GM10266 (cell line): ENCODE data around the gene ZBTB45.
A peak's percentile ranks its signal among the peaks of the same experiment; 100 is the strongest.
"Not testable (repeated sequence)": the region's sequence is repeated elsewhere in the genome, so short reads cannot be mapped to it uniquely, and the experiment has no call there.

ENCODE experiments used
- DNase-seq: peaks from one replicate; pipeline ENCODE4 v3.0.0; 2012; ENCODE audit errors: extremely low spot score
- CTCF ChIP-seq: IDR thresholded peaks from 2 replicates; pipeline ENCODE4 v1.5.1; 2012; ENCODE audit warnings: mild to moderate bottlenecking, low read depth; ENCODE audit not compliant: control insufficient read depth, insufficient read depth; ENCODE audit errors: missing control alignments

The ZBTB45 gene

GRCh38 chr19:58514564-58515022, 5.0 kb downstream of the ZBTB45 start:
- TF ChIP-seq CTCF = no peak
- no peak for DNase-seq

GRCh38 chr19:58513694-58514563, 5.7 kb downstream of the ZBTB45 start:
- peak; percentile 97 for DNase-seq
- TF ChIP-seq CTCF = peak; percentile 98

GRCh38 chr19:58513213-58513693, 6.4 kb downstream of the ZBTB45 start:
- TF ChIP-seq CTCF = no peak
- no peak for DNase-seq

DNA sequence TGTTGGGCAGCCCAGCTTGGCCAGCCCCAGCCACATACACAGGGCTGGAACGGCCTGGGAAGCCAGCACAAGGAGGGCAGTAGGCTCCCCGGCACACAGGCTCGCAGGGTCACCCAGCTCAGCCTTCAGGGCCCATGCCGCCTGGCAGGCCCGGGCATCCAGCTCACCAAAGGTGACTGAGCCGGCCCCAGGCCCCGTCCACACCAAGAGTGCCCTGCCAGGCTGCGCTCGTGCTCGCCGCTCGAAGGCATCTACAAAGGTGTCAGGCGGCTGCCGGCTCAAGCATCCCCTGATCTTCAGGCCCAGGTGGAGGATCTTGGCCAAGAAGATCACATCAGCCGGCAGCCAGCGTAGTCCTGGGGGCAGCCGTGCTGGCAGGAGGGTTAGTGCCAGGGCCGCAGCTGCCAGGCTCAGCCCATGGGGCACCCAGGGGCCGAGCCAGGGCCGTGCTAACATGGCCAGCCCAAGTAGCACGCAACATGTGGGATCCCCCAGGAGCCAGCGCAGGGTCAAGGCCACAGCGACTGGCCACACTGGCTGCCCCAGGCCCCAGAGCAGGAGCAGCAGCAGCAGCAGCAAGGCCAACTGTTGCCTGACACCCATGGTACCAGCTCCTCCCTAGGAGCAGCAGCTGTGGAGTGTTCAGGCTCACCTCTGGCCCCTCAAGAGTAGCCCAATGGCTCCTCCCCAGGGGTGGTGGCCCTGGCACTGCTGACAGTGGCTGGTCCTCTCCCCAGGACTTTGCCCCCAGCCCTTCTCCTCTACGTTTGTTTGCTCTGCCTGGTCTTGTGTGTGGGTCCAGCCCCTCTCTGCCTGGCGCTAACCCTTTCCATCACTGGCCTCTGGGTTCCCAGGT, 8.0 kb downstream of the ZBTB45 start, which contains the start of gene SLC27A5:
Gene SLC27A5 (minus strand): TSS at position 640 of the 856 bp plus-strand sequence. CDS start 37 bp downstream, at position 603.
- no peak for TF ChIP-seq CTCF
- no peak for DNase-seq

DNA sequence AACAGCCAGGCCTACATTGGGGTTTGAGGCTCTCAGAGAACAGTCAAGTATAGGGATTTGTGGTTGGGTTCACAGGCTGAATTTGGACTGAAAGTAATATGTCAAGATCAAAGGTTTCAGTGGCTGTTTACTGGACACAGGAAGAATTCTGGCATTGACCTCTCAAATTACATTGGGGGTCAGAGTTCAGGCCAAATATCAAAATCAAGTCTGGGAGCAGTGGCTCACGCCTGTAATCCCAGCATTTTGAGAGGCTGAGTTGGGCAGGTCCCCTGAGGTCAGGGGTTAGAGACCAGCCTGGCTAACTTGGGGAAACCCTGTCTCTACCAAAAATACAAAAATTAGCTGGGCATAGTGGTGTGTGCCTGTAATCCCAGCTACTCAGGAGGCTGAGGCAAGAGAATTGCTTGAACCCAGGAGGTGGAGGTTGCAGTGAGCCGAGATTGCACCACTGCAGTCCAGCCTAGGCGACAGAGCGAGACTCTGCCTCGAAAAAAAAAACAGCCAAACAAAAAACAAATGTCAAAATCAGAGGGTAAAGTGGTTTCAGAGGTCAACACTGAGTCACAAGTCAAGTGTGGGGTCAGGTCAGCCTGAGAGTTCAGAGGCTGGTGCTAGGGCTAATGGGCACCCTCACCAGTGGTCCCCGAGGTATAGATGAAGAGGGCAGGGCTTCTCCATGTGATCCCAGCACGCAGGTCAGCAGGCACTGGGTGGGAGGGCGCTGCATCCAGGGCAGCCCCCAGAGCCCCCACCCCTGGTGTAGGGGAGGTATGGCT, 9.3 kb downstream of the ZBTB45 start:
- no peak for TF ChIP-seq CTCF
- DNase-seq = no peak

- no peak for TF ChIP-seq CTCF
- DNase-seq = no peak
These were observed 9.9 kb downstream of the ZBTB45 start for GRCh38 chr19:58509731-58510083.

- DNase-seq = not testable (repeated sequence)
These were observed 11.9 kb downstream of the ZBTB45 start for GRCh38 chr19:58507602-58508223.
